NCI-H1105 treated with DMSO at 0.1 percent for 48 hours (cell line): ENCODE measurements around the gene PDS5B.
"Not testable (repeated sequence)": the region's sequence is repeated elsewhere in the genome, so short reads cannot be mapped to it uniquely, and the experiment has no call there.

Source experiments
- DNase-seq: peaks from one replicate; lab custom pipeline; 2025; lab: John Stamatoyannopoulos, UW

PDS5B gene

GRCh38 chr13:32804673-32805230 is 218.5 kb downstream of the PDS5B start:
- no peak for DNase-seq

GRCh38 chr13:32811297-32811800 is 225.1 kb downstream of the PDS5B start:
- no peak for DNase-seq

- no peak for DNase-seq
These were observed 235.0 kb downstream of the PDS5B start for GRCh38 chr13:32821149-32821688.

GRCh38 chr13:32822771-32823170 is 236.5 kb downstream of the PDS5B start:
- no peak for DNase-seq

- DNase-seq, result no peak
These were observed 237.3 kb downstream of the PDS5B start for GRCh38 chr13:32823597-32823996.

GRCh38 chr13:32824061-32824460 is 237.8 kb downstream of the PDS5B start:
- no peak for DNase-seq

GRCh38 chr13:32824675-32825074 is 238.4 kb downstream of the PDS5B start:
- DNase-seq, result no peak

GRCh38 chr13:32825481-32825880 is 239.2 kb downstream of the PDS5B start:
- DNase-seq, result no peak

GRCh38 chr13:32826372-32826771 is 240.1 kb downstream of the PDS5B start:
- not testable (repeated sequence) for DNase-seq
